ENCODE data around the gene GNL1. TPM values are rescaled to one million over a fixed set of nuclear protein-coding genes. Genes with fewer than 3 reads are reported as not detected.
A peak's percentile ranks its signal among the peaks of the same experiment; 100 is the strongest.
"Not testable (repeated sequence)": the region's sequence is repeated elsewhere in the genome, so short reads cannot be mapped to it uniquely, and the experiment has no call there.

The GNL1 gene
- total RNA-seq, 1 experiment from 2014 or later: 78.6 TPM

DNA sequence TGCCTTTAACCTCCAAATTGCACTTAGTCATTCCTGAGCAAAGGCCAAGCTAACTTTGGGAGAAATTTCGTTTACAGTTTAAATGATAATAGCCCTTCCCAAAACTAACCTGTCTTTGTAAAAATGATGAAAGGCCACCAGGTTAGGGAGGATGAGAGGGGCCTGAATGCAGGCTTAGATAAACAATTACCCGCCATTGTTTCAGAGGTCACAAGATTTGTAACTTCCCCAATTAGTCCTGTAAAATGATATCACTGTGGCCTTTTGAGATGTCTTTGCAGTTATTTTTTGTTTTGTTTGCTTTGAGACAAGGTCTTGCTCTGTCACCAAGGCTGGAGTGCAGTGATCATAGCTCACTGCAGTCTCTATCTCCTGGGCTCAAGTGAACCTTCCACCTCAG is 26.3 kb downstream of the GNL1 start:
- no peak for DNase-seq (ENCODE audit: low read depth)

DNA sequence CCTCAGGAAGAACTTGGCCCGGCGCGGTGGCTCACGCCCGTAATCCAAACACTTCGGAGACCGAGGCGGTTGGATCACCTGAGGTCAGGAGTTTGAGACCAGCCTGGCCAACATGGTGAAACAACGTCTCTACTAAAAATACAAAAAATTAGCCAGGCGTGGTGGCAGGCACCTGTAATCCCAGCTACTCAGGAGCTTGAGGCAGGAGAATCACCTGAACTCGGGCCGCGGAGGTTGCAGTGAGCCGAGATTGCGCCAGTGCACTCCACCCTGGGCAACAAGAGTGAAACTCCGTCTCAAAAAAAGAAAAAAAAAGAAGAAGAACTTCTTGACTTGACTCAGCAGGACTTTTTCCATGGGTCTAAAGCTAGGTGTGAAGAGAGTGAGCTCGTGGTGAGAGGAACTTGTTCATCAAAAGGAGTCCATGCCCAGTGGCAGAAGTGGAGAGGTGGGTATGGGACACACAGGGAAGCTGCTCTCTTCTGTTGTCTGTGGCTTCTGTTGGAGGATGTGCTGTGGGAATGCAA is 26.9 kb downstream of the GNL1 start:
- not testable (repeated sequence) for DNase-seq (ENCODE audit: low read depth)

DNA sequence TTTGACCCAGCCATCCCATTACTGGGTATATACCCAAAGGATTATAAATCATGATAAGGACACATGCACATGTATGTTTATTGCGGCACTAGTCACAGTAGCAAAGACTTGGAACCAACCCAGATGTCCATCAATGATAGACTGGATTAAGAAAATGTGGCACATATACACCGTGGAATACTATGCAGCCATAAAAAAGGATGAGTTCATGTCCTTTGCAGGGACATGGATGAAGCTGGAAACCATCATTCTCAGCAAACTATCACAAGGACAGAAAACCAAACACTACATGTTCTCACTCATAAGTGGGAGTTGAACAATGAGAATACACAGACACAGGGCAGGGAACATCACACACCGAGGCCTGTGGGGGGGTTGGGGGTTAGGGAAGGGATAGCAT is 29.8 kb downstream of the GNL1 start:
- DNase-seq (ENCODE audit: low read depth): not testable (repeated sequence)

DNA sequence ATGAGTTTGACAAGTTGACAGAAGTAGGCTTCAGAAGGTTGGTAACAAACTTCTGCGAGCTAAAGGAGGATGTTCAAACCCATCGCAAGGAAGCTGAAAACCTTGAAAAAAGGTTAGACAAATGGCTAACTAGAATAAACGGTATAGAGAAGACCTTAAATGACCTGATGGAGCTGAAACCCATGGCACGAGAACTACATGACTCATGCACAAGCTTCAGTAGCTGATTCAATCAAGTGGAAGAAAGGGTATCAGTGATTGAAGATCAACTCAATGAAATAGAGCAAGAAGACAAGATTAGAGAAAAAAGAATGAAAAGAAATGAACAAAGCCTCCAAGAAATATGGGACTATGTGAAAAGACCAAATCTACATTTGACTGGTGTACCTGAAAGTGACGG is 34.3 kb downstream of the GNL1 start:
- DNase-seq (ENCODE audit: low read depth): not testable (repeated sequence)

DNA sequence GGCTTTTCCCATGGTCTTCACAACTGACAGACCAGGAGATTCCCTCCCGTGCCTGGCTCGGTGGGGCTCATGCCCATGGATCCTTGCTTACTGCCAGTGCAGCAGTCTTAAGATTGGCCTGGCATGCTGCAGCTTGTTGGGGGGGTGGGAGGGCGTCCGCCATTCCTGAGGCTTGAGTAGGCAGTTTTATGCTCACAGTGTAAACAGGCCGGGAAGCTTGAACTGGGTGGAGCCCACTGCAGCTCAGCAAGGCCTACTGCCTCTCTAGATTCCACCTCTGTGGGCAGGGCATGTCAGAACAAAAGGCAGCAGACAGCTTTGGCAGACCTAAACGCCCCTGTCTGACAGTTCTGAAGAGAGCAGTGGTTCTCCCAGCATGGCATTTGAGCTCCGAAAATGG is 35.2 kb downstream of the GNL1 start:
- DNase-seq (ENCODE audit: low read depth): peak; percentile 38

DNA sequence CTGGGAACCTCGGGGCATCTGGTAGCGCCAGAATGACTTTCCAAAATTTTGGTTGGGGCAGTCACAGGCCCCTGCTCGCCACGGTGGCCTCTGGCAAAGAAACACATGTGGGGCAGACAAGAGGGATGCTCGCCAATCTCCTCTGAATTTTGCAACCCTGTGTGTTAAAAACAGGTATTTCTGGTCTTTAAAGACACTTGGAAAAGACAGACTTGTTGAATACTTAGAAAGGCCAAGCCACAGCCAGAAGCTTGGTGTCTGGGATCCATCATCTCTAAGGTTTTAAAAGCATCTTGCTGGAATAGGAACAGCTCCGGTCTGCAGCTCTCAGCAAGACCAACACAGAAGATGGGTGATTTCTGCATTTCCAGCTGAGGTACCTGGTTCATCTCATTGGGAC is 35.8 kb downstream of the GNL1 start:
- DNase-seq (ENCODE audit: low read depth): no peak

DNA sequence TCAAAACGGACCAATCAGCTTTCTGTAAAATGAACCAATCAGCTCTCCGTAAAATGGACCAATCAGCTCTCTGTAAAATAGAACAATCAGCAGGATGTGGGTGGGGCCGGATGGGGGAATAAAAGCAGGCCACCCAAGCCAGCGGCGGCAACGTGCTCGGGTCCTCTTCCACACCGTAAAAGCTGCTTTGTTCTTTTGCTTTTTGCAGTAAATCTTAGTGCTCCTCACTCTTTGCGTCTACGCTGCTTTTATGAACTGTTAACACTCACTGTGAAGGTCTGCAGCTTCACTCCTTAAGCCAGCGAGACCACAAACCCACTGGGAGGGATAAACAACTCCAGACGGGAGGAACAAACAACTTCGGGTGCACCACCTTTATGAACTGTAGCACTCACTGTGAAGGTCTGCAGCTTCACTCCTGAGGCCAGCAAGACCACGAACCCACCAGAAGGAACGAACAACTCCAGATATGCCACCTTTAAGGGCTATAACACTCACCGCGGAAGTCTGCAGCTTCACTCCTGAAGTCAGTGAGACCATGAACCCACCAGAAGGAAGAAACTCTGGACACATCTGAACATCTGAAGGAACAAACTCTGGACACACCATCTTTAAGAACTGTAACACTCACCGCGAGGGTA is 37.7 kb downstream of the GNL1 start:
- DNase-seq (ENCODE audit: low read depth): not testable (repeated sequence)

DNA sequence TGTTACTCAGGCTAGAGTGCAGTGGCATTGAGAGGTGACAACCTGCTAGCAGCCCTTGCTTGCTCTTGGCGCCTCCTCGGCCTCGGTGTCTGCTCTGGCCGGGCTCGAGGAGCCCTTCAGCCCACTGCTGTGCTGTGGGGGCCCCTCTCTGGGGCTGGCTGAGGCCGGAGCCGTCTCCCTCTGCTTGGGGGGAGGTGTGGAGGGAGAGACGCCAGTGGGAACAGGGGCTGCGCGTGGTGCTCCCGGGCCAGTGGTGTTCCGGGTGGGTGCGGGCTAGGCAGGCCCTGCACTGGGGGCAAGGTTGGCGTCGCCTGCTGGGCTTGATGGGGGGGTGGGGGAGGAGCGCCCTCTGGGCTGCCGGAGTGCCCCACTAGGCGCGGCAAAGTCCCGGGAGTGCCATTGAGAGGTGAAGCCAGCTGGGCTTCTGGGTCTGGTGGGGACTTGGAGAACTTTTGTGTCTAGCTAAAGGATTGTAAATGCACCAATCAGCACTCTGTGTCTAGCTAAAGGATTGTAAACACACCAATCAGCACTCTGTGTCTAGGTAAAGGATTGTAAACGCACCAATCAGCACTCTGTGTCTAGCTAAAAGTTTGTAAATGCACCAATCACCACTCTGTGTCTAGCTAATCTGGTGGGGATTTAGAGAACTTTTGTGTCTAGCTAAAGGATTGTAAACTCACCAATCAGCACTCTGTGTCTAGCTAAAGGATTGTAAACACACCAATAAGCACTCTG is 38.4 kb downstream of the GNL1 start:
- DNase-seq (ENCODE audit: low read depth): not testable (repeated sequence)

DNA sequence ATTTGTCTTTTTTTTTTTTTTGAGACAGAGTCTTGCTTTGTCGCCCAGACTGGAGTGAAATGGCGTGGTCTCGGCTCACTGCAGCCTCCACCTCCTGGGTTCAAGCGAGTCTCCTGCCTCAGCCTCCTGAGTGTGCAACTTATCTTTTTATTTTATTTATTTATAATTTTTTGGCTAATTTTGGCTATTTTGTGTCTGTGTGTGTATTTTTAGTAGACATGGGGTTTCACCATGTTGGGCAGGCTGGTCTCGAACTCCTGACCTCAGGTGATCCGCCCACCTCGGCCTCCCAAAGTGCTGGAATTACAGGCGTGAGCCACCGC is 39.6 kb downstream of the GNL1 start:
- not testable (repeated sequence) for DNase-seq (ENCODE audit: low read depth)

DNA sequence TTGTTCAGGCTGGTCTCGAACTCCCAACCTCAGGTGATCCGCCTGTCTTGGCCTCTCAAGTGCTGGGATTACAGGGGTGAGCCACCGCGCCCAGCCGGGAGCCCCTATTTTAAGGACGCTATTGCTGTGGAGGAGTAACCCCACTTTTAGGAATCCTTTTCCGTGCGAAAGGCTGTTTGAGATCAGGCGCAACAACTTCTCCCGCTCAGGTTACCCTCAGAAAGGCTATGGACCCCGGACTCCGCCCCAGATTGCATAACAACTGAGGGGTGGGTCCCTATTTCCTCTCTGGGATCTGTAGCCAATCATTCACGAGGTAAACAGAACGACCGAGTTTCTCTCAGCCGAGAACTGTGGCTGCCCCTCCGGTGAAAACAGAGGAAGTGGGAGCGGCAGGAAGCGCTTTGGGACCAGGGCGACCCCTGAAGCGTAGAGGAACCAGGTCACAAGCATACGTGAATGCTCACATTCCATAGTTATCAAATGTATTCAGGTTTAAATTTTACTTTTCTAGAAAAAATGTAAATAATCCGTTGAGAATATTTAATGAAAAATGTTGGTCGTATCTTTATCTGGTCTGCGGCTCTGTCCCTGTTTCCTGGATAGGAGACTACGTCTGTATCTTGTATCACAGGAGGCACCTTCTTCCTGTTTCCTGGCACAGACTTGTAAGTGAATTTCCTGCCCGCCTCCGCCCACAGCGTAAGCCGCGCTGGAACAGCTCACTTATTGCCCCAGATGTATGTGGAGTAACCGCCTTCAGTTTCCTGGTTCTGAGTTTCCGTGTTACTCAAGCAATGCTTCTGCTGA is 40.1 kb downstream of the GNL1 start:
- DNase-seq (ENCODE audit: low read depth): peak; percentile 74

DNA sequence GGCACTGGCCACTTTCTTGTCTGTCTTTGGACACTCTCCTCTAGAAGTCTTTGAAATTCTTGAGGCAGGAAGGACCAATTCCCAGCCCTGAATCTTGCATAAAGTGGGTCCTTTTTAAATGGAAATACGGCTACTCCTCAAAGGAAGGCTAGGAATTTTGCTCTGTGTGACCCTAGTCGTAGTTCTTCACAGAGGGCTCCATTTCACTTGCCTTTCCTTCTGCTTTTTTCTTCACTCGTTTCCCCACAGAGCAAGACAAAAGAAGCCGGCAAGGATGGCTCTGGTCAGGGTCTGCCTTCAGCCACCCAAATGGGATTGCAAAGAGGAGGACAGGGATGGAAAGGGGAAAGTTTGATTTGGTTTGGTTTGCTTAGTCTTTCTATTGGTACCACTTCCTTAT is 41.2 kb downstream of the GNL1 start:
- DNase-seq (ENCODE audit: low read depth): no peak

DNA sequence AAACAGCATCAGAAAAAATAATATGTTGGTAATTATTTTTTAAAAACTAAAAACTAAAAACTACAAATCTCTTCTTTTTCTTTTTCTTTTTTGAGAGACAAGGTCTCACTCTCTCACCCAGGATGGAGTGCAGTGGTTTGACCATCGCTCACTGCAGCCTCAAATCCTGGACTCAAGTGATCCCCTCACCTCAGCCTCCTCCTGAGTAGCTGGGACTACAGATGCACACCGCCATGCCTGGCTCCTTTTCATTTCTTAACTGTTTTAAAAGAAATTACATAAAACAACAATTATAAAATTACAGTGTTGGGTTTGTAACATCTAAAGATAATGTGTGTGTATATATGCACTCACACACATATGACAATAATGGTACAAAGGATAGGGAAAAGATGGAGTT is 42.8 kb downstream of the GNL1 start:
- no peak for DNase-seq (ENCODE audit: low read depth)

DNA sequence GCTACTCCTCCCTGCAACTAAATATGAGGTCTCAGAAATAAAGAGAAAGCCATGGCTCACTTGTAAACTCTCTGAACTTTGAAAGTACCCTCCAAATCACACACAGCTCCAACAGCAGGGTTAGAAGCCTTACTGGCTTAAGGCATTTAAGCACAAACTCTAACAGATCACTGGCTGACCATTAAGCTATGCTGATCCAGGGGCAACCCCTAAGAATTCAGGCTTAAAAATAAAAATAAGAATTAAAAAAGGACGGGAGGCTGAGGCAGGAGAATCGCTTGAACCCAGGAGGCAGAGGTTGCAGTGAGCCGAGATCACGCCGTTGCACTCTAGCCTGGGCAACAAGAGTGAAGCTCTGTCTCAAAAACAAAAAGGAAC is 45.1 kb downstream of the GNL1 start:
- DNase-seq (ENCODE audit: low read depth): no peak

DNA sequence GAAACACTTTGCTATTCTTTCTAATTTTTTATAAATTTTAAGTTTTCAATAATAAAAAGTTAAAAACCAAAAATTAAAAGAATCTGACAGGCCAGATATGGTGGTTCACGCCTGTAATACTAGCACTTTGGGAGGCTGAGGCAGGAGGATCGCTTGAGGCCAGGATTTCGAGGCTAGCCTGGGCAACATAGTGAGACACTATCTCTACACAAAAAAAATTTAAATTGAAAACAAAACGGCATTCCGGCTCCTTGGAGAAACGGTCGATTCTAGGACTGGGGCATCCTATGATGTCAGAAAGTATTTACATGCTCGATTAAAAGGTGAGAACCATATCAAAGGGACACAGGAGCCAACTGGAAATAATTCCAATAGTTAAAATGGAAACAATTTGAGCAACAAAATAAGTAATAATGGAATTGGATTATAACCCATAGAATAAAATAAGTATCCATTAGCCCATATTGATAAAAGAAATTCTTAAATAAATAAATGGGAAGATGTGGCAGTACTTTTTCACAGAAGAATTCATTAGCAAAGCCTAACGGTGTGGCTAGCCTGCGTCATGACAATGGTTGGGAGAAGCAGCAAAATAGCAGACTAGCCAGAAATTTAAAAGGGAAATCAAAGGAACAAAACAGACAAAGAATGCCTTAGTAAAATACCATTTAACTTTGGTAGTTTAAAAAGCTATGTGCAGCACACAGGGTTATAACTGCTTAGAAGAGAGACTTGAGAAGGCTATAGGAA is 45.7 kb downstream of the GNL1 start:
- no peak for DNase-seq (ENCODE audit: low read depth)

DNA sequence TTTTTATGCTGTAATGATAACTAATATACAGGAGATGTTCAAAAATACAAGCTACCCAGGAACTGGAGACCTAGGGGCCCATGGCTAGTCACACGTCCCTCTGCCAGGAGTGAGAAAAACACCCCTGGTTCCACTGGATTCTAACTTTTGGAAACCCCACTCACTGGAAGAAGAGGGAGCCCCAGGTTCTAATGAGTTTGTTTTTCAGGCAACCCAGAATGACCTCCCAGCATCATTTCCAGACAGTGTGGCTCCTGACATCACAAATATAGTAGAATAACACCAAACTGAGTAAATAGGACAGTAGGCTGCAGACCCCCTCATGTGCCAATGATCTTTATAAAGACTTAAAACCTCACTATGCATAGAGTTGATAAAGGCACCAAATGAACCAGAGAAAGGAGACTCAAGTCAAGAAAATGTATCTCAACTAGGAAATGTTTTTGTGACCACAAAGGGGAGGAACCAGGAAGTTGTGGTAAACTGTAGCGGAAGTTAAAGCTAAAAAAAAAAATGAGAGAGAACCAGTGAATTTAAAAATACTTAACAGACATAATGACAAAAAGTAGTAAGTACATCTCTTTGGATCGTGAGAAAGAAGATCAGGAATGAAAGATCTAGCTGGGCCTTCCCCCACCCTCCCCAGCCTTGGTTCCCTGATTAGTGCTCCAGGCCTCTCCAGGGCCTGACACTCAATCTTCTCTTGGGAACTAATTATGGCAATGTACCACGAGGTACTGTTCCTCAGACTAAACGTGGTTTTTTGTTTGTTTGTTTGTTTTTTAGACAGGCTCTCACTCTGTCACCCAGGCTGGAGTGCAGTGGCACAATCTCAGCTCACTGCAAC is 47.2 kb downstream of the GNL1 start:
- DNase-seq (ENCODE audit: low read depth): peak; percentile 78

DNA sequence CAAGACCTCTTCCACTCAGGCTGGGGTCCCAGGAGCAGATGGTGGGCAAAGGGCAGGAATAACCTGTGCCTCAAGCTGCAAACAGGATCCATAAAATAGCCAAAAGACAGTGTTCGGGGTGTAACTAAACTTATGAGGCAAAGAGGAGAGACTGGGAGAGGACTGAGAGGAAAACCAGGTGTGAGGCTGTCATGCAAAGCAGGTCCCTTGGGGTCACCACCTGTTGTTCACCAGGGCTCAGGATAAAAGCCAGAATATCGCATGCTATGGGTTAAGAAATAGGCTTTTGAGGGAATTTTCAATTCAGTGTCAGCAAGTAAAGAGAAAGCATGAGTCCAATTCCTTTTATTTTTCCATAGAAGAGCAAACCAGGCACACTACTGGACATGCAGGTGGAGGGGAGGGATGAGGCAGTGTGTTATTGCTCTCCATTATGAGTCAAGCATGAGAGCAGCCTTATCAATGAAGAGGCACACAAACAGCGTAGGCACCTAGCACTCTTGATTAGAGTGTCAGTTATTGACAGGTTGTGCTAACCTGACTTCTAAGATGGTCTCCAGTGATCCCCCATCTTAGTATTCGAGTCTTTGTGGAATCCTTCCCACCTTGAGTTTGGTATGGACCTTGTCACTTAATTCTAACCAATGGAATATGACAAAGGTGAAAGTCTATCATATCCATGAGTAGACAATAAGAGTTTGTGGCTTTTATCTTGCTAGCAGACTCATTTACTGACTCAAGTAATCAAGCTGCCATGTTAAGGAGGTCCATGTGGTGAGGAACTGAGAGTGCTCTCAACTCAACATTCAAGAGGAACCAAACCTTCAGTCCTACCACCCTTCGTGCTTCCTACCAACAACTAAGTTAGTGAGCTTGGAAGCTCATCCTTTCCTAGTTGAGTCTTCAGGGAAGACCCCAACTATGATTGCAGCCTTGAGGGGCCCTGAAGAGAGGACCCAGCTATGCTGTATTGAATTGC is 48.2 kb downstream of the GNL1 start:
- DNase-seq (ENCODE audit: low read depth): no peak

DNA sequence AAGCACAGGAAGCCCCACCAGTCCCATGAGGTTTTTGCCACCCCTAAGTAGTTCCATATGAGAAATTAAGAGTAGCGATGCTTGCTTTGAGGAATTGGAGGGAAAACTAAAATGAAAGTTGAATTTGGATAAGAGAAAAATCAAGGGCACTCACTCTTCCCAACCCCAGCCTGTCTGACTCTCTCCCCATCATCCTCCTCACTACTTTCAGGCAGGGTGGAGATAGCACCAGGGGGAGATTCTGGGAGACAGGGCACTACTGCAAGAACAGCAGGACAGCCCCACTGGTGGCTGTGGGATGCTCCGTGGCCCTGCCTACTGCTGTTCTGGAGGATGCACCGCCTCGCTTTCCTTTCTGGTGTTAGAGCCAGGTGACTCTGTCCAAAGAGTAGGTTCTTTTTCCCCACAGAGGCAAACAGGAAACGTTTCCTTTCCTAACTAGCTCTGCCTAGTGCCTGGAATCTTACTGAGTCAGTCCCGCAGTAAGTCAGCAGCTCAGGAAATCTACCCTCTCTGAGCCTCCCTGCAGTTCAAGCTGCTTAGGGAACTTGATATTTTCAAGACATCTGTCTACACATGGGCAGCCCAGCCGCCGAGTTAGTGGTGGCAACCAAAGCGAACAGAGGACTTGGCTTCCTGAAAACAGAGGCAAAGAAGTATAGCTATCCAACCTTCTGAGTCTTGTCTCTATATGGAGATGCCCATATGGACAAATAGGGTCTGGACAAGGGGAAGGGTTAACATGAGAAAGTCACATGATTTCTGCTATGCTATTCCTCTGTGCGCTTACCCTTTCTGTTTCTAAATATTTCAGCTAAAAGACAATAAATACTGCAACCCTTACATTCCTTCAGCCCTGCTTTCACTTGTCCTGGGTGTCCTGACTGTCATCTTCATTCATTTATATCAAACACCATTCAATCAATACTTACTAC is 55.6 kb downstream of the GNL1 start:
- DNase-seq (ENCODE audit: low read depth): peak; percentile 85

DNA sequence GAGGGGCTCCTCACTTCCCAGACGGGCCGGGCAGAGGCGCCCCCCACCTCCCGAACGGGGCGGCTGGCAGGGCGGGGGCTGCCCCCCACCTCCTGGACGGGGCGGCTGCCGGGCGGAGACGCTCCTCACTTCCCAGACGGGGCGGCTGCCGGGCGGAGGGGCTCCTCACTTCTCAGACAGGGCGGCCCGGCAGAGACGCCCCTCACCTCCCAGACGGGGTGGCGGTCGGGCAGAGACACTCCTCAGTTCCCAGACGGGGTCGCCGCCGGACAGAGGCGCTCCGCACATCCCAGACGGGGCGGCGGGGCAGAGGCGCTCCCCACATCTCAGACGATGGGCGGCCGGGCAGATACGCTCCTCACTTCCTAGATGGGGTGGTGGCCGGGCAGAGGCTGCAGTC is 57.6 kb downstream of the GNL1 start:
- DNase-seq (ENCODE audit: low read depth): not testable (repeated sequence)
